HG03196 (cell line): Measurements from ENCODE around the gene PTPN9.
"Not testable (repeated sequence)": the region's sequence is repeated elsewhere in the genome, so short reads cannot be mapped to it uniquely, and the experiment has no call there.

Experiments
- ATAC-seq: cut with Tn5 transposase; IDR thresholded peaks from one replicate; pipeline ENCODE4 v1.9.1; 2021; ENCODE audit not compliant: unreplicated experiment

PTPN9 gene

DNA sequence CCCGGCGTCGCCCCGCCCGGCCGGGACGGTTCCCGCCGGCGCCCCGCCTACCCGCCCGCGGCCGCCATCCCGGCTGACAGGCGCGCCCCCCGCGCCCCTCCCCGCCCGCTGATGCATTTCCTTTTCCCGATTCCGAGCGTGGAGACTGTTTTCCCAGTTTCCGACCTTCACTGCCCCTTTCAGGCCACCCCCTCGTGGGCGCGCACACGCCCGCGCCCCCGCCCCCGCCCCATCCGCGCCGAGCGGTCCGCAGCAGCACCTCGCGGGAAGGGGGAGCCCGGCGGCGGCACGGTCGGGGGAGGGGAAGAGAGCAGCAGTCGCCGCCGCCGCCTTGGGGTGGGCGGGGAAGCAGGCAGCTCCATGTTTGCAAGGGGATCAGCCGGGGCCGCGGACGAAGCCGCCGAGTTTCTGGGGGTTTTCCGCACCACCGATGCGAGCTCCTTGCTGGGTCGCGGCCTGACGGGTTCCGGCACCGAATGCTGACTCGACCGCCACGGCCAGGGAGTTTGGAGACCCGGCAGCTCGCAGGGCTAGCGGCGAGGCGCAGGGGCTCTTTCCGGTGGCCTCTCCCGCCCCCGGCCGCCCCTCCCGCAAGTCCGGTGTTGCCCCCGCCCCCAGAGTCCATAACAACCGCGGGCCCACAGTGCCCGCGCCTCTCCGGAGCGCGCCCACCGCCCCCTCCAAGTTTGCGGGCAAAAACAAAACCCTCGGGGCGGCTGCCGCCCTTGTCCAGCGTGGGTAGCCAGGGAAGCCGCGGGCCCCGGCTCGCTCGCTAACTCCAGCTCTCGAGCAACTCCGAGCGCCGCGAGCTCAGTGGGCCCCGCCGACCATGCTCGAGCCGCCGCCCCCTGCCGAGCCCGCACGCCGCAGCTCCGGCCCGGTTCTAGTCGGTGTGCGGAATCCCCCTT is 124.4 kb downstream of the PTPN9 start:
- ATAC-seq, result no peak

DNA sequence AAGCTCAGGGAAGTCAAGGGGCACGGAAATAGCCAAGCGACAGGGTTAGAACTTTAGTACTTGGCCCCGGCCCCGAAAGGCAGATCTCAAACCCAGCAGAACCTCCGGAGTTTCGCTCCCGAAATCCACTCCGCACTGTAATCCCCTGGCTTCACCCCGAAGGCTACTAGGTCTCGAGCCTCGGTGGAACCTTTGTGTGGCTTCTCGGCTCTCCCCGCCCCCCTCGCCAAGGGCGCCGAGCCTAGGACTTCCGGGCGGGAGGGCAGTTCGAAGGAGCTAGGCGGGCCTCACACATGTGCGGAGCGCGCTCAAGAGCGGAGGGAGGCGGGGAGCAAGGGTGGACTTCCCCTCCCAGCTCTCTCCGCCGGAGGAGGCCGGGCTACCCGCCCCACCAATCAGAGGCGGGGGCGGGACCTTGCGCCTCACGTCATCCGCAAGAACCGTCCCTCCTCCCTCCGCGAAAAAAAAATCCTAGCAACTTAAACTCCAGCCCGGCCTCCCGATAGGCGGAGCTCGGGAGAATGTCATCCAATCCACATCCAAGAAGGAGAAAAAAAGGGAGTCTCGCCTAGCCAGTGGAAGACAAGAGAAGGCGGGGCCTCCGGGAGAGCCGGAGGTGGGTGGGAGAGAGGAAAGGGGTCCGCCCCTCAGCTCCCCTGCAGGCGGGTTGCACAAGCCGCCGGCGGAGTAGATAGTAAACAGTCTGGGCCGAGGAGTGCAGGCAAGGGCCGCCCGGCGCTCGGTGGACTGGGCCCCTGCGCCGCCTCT is 125.2 kb downstream of the PTPN9 start:
- peak; percentile 34 for ATAC-seq

DNA sequence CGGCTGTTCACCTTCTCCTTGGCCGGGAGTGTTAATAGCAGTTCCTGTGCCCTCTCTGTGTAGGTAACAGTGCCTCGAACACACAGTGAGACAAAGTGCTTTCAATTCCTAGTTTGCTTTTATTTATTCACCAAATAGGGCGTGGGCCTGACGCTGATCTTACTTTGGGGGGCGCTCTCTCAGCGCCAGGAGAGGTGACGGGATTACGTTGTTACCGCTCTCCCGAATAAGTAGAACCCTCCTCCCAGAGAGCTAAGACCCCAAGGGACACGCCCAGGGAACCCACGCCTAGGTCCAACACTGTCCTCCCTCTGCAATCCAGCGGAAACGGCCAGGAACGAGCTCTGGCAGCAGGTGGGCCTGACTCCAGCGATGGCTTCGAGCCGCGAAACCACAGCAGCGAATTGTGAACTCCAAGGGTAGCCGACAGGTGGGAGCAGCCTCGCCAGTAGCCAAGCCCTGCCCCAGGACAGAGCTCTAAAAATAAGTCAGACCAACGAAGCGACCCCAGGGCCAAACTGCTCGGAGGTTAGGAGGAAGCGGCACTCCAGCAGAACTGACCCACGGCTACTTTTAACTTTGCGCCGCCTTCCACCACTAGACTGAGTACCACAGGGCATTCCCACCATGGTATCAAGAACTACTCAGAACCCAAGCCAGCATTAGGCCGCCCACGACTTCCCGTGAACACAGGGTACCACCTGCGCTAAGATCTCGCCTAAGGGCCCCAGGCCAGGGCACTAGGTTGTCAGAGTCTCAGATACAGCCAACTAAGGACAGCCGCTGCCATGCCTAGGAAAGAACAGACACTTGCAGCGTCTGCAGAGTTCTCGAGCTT is 126.0 kb downstream of the PTPN9 start:
- no peak for ATAC-seq

DNA sequence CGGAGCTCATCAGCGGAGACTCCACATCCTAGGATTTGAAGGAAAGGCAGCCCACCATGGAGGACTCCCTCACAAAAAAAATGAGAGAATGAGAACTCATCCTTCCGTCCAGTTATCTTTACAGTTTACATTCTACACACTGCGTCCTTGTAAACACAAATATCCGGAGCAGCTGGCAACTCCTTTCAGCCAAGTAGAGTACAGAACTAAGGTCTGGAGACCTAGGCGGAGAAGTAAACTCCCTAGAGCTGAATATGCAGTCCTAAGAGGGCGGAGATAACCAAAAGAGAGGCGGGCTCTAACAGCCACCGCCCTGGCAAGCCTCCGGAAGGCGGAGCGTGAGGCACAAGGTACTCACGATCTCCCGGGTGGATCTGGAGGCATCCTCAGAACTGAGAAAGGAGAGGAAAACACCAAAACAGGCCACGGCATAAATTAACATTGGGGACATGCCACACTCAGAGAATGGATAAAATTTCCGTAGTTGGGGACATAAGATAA is 126.7 kb downstream of the PTPN9 start:
- peak; percentile 11 for ATAC-seq

DNA sequence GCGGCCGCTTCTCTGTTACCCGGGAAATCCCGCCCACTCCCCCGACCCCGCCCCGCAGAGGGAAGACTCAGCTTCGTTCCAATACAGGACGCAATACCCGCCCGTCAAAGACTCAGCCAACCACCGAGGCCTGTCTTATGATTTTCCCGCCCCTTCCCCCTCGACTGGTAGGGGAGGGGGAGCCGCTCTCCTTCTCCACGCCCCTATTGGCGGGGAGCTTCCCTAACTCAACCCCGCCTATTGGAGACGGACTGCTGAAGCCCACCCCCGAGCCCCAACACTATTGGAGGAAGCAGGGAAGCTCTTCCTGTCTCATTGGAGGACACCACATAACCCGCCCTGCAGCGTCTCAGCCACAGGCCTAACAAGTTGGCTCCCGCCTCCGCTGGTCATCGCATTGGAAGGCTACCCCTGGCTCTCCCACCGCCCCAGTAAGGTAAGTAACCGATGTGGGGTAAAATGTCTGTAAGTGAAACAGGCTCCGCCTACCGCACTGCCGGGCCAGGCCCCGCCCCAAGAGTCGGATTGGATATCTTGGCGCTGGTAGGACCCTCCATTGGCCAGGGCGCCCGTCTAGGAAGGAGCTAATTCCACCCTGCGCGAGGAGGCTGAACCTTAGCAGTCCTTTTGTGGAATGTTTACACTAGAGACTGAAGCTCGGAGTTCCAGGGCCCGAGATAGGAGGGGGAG is 127.3 kb downstream of the PTPN9 start, which contains the start of gene SIN3A:
Gene SIN3A (minus strand): TSS at position 17 of the 690 bp plus-strand sequence. CDS start 21,315 bp downstream, outside the sequence.
- ATAC-seq, result peak; percentile 34

DNA sequence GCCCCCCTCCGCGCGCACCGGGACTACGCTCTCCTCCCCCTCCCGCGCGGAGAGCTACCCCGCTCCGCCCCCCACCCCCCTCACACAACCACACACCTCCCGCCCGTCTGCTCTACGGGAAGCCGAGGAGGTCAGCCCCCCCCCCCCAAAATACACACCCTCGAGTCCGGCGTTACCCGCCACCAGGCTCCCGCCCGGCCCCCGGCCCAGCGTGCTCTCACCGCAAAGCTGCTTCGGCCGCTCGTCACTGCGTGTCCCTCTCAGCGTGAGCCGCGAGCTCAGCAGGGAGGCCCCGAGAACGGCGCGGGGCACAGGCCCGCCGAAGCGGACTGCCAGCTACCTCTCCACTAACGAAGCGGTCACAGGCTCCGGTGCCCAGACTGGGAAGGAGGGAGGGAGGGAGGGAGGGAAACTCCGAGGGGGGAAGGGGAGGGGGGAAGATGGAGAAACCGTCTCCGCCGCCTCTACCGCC is 127.9 kb downstream of the PTPN9 start:
- no peak for ATAC-seq

DNA sequence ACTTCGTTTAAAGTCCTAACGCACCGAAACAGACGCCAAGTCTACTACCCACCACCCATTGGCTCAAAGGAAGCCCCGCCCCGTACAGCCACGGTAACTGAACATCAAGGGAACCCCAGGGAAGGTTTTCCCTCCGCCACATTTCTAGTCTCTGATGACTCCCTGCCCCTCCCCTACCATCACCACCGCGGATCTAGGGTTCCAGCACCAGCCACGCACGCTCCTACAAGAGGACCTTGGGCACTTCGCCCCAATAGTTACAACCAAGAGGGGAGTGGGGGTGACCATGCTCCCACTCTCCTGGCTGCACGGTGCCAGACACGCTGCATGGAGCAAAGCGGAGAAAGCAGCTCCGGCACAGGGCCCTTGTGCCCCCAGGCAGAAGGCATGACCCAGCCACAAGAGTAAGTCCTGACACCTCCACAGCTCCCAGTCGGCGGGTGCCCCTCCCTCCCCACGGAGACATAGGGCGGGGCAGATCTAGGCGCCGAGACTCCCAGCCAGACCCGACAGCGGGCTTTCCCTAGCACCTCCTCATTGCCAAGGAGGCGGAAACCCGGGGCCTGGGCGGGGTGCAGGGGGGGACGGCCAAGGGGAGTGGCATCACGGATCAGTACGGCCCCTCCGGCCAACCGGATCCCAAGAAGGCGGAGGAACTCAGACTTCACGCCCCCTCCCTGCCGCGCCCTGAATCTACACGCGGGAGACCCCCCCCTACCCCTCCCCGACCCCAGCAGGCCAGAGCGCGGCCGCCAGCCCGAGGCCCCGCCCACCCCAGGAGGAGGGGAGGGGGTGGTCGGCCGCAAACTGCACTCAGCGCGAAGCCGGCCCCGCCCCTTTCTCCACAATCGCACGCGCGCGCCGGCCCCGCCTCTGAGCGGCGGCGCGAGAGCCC is 128.6 kb downstream of the PTPN9 start:
- peak; percentile 24 for ATAC-seq

DNA sequence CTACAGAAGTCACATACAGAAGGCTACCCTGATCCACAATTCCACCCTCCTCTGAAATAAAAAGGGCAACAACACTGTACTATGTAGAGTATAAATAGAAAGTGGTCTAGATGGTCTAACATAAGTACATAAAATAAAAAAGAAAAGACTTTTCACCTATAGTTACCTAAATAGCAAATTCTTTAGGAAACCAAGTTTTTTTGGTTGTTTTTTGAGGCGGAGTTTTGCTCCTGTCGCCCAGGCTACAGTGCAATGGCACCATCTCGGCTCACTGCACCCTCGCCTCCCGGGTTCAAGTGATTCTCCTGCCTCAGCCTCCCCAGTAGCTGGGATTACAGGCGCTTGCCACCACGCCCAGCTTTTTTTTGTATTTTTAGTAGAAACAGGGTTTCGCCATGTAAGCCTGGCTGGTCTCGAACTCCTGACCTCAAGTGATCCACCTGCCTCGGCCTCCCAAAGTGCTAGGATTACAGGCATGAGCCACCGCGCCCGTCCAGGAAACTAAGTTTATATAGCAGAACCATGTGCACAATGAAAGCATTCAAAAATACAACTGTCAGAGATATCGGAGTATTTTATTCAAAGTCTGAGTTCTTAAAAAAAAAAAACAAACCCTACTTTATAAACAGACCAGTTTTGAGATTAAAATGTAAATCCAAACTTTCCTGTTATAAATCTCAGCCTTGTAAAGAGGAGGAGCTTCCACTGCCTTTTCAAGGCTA is 129.4 kb downstream of the PTPN9 start:
- no peak for ATAC-seq

DNA sequence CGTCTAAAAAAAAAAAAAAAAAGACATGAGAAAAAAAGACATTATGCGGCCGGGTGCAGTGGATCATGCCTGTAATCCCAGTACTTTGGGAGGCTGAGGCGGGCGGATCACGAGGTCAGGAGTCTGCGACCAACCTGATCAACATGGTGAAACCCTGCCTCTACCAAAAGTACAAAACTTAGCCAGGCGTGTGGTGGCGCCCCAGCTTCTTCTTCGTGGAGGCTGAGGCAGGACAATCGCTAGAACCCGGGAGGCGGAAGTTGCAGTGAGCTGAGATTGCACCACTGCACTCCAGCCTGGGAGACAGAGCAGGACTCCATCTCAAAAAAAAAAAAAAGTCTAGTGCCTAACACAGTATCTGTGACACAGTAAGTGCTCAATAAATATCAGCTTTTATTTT is 130.9 kb downstream of the PTPN9 start:
- not testable (repeated sequence) for ATAC-seq

DNA sequence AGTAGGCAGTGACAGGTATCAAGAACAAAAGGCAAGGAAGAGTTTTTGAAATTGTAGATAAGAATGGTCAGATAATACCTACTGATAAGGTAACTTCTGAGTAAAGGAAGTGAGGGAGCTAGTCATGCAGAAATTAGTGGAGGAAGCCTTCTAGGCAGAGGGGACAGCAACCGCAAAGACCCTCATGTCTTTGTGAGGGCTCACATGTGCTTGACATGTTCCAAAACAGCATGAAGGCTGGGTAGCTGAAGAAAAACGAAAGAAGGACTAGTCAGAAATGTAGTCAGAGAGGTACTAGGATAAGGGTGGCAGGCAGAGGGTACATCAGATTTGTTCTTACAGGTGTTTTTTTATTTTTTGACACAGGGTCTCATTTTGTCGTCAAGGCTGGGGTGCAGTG is 133.0 kb downstream of the PTPN9 start:
- ATAC-seq, result no peak

DNA sequence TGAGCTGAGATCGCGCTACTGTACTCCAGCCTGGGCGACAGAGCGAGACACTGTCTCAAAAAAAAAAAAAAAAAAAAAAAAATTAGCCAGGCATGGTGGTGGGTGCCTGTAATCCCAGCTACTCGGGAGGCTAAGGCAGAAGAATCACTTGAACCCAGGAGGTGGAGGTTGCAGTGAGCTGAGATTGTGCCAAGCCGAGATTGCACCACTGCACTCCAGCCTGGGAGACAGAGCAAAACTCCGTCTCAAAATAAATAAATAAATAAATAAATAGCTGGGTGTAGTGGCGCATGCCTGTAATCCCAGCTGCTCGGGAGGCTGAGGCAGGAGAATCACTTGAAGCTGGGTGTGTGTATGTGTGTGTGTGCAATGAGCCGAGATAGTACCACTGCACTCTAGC is 133.8 kb downstream of the PTPN9 start:
- ATAC-seq, result not testable (repeated sequence)

DNA sequence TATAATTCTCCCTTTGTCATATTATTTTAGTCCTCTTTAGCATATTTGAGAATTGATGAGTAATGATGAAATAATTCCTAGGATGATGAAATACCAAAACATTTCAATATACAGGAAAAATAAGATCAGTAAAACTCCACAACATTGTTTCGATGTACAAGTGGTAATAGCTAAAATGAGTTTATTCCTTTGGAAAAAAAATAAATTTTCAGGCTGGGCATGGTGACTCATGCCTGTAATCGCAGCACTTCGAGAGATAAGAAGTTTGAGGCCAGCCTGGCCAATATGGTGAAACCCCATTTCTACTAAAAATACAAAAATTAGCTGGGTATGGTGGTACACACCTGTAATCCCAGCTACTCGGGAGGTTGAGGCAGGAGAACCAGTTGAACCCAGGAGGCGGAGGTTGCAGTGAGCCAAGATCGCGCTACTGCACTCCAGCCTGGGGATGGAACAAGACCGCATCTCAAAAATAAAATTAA is 135.1 kb downstream of the PTPN9 start:
- ATAC-seq, result not testable (repeated sequence)

DNA sequence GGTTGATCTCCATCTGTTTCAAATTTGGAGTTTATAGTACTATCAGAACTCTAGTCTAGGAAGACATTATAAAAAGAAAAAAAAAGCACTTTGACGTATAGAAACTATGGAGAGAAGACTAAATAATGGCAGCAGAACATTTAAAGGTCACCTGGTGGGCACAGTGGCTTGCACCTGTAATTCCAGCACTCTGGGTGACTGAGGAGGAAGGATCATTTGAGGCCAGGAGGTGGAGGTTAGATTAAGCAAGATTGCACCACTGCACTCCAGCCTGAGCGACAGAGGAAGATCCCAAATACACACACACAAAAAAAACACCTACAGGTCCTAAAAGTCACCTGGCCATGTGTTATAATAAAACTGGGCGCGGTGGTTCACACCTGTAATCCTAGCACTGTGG is 141.4 kb downstream of the PTPN9 start:
- ATAC-seq, result no peak

DNA sequence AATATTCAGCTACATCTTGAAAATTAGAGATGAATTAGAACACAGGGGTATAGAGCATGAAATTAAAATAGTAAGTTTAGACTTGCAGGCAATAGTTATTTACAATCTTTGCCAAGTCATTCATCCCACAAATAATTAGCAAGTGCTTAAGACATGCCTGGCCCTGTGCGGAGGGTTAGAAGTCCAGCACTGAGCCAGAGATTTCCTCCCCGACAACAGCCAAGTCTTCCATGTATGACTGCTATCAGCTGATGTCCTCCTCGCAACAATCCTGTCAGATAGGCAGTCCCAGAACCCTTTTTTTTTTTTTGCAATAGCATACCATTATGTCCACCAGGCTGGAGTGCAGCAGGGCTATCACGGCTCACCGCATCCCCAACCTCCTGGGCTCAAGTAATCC is 142.2 kb downstream of the PTPN9 start:
- no peak for ATAC-seq

DNA sequence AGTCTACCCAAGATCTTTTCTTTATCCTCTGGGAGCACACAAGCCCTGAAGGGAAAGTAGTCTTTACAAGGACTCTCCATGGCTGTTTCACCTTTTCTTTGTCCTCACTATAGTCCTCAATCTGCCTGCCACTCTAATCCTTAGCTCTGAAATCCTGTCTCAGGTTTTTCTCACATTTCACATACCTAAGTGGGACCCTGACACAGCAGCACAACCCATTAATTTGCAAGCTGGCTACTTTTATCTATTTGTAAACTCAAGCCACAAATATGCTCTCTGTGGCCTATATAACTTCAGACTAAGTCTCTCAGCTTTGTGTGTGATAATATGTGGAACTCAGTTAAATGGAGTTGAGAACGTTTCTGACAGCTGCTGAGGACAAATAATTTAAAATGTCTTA is 147.4 kb downstream of the PTPN9 start:
- ATAC-seq, result no peak

DNA sequence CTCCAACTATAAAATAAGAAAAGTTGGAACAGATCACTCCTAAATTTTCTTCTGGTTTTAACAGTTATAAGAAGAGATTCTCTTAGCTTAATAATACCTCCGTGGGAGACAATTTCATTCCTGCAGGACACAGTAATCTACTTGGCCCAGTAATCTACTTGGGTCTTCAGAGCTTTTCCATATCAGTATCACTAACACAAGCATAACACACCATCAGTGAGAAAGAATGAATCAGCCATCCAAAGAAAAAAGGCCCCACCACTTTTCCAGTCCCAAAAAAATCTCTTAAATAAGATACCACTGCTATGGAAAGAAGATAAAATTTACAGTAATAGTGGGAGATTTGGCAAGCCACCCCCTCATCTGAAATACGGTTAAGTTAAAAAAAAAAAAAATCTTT is 147.8 kb downstream of the PTPN9 start:
- ATAC-seq, result no peak

DNA sequence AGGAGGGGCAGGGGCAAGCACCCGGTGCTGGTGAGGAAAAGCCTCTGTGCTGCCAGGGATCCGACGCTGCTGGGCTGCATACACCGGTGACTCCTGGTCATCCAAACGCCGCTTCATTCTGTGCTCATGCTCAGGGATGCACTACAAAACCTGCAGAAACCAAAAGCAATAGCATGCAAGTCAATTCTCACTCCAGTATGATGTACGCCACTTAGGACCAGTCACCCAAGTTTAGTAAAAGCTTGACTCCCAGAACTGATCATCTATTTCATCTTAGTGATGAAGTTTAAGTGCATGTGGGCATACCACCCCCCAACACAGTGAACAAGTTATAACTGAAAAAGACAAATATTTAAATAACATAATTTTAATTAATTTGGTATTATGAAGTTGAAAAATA is 148.9 kb downstream of the PTPN9 start:
- no peak for ATAC-seq

DNA sequence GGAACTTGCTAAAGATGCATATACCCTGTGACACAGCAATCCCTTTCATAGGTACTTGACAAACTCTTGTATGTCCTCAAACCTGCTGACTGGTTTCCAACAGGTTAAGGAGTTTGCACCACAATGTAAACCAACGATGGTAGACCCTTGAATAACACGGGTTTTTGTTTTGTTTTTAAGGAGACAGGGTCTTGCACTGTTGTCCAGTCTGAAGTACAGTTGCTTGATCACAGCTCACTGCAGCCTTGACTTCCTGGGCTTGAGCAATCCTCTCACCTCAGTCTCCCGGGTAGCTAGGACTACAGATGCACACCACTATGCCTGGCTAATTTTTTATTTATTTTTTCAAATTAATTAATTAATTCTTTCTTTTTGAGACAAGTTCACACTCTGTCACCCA is 151.0 kb downstream of the PTPN9 start:
- ATAC-seq, result no peak
